ENCODE results near the gene NUP88.
"Not testable (repeated sequence)": the region's sequence is repeated elsewhere in the genome, so short reads cannot be mapped to it uniquely, and the experiment has no call there.

Gene NUP88

DNA sequence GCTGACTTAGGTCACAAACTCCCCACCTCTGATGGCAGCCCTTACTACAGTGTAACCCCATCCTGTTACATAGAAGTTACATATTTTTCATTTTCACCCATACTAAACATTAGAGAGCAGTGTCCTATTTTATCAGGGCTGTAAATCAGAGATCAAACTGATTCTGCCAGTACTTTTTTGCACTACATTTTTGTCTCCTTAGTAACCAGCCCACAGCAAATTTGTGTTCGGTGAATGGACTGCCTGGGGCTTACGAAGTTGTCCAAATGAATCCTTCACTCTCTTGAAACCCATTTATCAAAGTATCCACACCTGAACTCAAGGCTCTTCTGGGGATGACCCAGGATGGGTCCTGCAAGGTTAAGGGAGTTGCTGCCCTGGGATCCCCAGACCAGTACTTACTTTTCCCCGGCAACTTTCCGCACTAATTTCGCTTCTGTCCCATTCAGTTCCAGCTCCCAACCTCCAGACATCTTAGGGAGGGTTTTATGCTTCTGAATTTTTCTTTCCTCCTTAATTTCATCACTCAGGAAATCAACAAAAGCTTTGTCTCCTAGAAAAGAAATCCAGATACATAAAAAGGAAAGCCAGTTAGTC is 18.4 kb upstream of the NUP88 start:
- Histone ChIP-seq H3K4me1 (ENCODE audit: control insufficient read depth, insufficient read depth, low read length) (no peaks in the 10 kb centered on the region; the same call in 1 of the 2 replicates), H3K27ac (ENCODE audit: low read depth, low read length) (no peak overlapping the region), H3K27me3 (ENCODE audit: control insufficient read depth, insufficient read depth, low read length) (no peaks in the 10 kb centered on the region), H3K9me3 (ENCODE audit: control insufficient read depth, insufficient read depth, low read length) (no peaks in the 10 kb centered on the region), H3K9ac (ENCODE audit: low read depth, low read length) (peak overlapping the region; percentile 91), H3K36me3 (ENCODE audit: control insufficient read depth, insufficient read depth, low read length) (peaks cover 66% of the 10 kb centered on the region), H3K4me3 (ENCODE audit: low read depth, low read length) (peak overlapping the region; percentile 98)

DNA sequence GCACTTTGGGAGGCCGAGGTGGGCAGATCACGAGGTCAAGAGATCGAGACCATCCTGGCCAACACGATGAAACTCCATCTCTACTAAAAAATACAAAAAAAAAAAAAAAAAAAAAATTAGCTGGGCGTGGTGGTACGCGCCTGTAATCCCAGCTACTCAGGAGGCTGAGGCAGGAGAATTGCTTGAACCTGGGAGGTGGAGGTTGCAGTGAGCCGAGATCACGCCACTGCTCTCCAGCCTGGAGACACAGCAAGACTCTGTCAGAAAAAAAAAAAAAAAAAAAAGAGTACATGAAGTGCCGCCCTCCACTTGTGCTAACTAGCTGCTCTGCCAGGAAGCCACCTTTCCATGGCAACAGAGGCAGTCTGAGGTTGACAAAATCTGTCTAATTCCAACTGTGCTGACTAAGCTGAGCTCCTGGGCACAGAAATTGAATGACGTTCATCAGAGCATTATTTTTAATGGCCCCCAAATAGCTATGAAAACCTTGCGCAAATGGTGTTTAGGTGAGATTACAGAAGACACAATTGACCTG is 16.4 kb upstream of the NUP88 start:
- H3K9ac ChIP-seq (ENCODE audit: low read depth, low read length); H3K27ac ChIP-seq (ENCODE audit: low read depth, low read length); H3K4me1 ChIP-seq (ENCODE audit: control insufficient read depth, insufficient read depth, low read length); H3K4me3 ChIP-seq (ENCODE audit: low read depth, low read length); H3K27me3 ChIP-seq (ENCODE audit: control insufficient read depth, insufficient read depth, low read length); H3K9me3 ChIP-seq (ENCODE audit: control insufficient read depth, insufficient read depth, low read length): not testable (repeated sequence)
- peaks cover 69% of the 10 kb centered on the region for H3K36me3 ChIP-seq (ENCODE audit: control insufficient read depth, insufficient read depth, low read length)

DNA sequence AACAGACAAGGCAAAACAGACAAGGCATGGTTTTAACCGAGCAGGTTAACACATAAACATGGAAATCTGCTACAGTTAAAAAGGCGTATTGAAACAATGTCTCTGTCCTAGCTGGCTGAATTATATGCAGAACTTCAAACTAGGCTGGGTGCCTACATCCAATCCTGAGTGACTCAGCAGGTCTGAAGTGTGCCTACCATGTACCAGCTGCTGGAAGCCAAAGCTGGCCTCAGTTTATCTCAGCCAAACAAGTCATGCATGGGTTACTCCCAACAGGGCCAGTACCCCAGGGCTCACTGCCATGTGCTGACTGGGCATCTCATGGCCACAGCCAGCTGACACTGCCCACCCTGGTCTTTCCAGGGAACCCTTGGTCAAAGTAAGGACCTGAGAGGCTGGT is 15.5 kb upstream of the NUP88 start:
- no peaks in the 10 kb centered on the region; the same call in 1 of the 2 replicates for H3K4me1 ChIP-seq (ENCODE audit: control insufficient read depth, insufficient read depth, low read length)
- peaks cover 76% of the 10 kb centered on the region for H3K36me3 ChIP-seq (ENCODE audit: control insufficient read depth, insufficient read depth, low read length)
- no peak overlapping the region for H3K9ac ChIP-seq (ENCODE audit: low read depth, low read length)
- H3K9me3 ChIP-seq (ENCODE audit: control insufficient read depth, insufficient read depth, low read length) = no peaks in the 10 kb centered on the region
- H3K27ac ChIP-seq (ENCODE audit: low read depth, low read length) = no peak overlapping the region
- no peak overlapping the region for H3K4me3 ChIP-seq (ENCODE audit: low read depth, low read length)
- H3K27me3 ChIP-seq (ENCODE audit: control insufficient read depth, insufficient read depth, low read length) = no peaks in the 10 kb centered on the region

DNA sequence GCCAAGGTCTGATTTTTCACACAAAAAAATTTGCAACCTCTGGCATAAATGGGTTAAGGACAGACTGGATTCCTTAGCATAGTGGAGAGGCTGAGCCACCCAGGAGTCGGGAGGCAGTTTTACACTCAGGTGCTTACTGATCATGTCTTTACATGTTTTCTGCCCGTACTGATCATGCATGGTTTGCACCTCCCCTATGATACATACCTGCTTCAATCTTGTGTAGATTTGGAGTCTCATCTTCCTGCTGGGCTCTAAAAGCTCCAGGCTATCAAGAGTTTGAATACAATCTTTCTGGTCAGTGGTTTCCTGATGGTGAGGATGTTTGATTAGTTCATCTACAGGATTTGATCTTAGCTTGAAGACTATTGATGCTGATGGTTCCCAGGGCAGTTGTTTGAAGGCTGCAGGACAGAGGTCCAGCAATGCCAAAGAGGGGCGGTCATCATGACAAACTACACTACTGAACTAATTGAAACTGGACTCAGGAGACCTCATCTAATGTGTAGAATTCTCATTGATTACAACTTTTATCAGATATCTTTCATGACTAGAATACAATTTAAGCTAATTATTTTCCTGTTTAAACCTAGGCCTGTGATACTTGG is 12.6 kb upstream of the NUP88 start:
- Histone ChIP-seq H3K4me3 (ENCODE audit: low read depth, low read length) (no peak overlapping the region), H3K4me1 (ENCODE audit: control insufficient read depth, insufficient read depth, low read length) (no peaks in the 10 kb centered on the region), H3K36me3 (ENCODE audit: control insufficient read depth, insufficient read depth, low read length) (peaks cover 92% of the 10 kb centered on the region), H3K27ac (ENCODE audit: low read depth, low read length) (peak overlapping the region; percentile 21), H3K9ac (ENCODE audit: low read depth, low read length) (no peak overlapping the region), H3K9me3 (ENCODE audit: control insufficient read depth, insufficient read depth, low read length) (no peaks in the 10 kb centered on the region), H3K27me3 (ENCODE audit: control insufficient read depth, insufficient read depth, low read length) (no peaks in the 10 kb centered on the region)

DNA sequence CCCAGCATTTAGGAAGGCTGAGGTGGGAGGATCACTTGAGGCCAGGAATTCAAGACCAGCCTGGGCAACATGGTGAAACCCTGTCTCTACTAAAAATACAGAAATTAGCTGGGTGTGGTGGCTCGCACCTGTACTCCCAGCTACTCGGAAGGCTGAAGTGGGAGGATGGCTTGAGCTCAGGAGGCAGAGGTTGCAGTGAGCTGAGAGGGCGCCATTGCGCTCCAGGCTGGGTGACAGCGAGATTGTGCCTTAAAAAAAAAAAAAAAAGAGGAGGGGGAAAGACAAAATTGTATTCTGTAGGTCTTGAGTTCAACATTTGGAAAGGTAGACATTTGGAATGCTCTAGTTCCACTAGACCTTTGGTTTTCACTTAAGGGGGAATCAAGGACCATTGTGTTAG is 11.8 kb upstream of the NUP88 start:
- H3K27ac ChIP-seq (ENCODE audit: low read depth, low read length) = not testable (repeated sequence)
- H3K36me3 ChIP-seq (ENCODE audit: control insufficient read depth, insufficient read depth, low read length) = peaks cover 91% of the 10 kb centered on the region

DNA sequence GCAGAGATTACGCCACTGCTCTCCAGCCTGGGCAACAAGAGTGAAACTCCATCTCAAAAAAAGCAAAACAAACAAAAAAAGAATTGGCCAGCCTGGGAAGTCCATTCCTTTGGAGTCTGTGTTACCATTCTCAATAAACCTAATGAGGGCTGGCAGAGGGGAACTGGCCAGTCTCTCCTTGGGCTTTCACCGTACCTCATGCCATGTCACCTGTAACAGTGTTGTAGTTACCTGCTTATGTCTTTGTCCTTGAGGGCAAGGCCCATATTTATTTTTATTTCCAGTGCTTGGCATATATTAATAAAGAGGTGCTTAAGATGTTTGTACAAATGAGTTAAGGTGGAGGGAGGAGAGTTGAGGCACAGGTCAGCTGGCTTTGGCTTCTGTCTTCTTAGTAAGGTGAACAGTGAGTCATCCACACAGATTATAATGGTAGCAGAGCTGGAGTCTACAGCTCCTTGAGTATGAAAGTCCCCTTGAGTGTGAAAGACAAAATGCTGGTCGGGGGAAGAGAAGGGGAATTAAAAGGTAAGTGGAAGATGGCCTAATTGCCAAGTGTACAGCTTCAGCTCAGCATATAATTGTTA is 11.0 kb upstream of the NUP88 start:
- no peak overlapping the region for H3K9ac ChIP-seq (ENCODE audit: low read depth, low read length)
- peaks cover 93% of the 10 kb centered on the region for H3K36me3 ChIP-seq (ENCODE audit: control insufficient read depth, insufficient read depth, low read length)
- H3K27ac ChIP-seq (ENCODE audit: low read depth, low read length) = no peak overlapping the region
- no peaks in the 10 kb centered on the region for H3K9me3 ChIP-seq (ENCODE audit: control insufficient read depth, insufficient read depth, low read length)
- H3K4me1 ChIP-seq (ENCODE audit: control insufficient read depth, insufficient read depth, low read length) = no peaks in the 10 kb centered on the region
- no peak overlapping the region for H3K4me3 ChIP-seq (ENCODE audit: low read depth, low read length)
- no peaks in the 10 kb centered on the region for H3K27me3 ChIP-seq (ENCODE audit: control insufficient read depth, insufficient read depth, low read length)

More for the DNA sequence above, 11.8 kb upstream of the NUP88 start:
- not testable (repeated sequence) for H3K9me3 ChIP-seq (ENCODE audit: control insufficient read depth, insufficient read depth, low read length); H3K4me1 ChIP-seq (ENCODE audit: control insufficient read depth, insufficient read depth, low read length); H3K9ac ChIP-seq (ENCODE audit: low read depth, low read length); H3K27me3 ChIP-seq (ENCODE audit: control insufficient read depth, insufficient read depth, low read length); H3K4me3 ChIP-seq (ENCODE audit: low read depth, low read length)

DNA sequence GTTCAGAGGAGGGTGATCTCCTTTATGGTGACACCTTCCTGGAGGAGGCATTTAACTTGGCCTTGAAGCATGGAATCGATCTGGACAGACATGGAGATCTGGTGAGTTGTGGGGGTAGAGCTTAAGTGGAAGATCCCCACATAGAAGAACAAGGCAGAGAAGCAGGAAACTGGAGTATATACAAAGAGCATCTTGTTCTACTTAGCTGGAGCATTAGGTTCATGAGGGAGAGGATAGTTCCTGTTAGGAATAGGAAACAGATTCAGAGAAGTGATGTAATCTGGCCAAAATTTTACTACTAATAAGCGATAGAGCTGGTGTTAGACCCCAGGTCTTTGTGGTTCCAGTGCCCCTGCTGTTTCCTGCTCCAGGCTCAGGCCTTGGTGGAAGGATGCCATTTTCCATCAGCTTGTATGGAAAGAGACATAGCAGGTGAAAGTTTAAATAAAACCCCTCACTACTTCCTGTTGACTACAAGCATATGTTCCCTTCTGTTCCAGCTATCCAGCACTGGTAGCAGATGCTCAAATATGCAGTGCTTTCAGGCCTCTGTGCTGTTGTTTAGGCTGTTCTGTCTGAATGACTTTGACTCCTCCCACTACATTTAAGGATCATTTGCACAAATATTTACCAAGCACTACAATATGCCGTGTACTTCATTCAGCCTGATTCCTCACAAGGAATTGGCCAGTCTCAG is 9.9 kb upstream of the NUP88 start:
- no peak overlapping the region for H3K27ac ChIP-seq (ENCODE audit: low read depth, low read length)
- H3K4me1 ChIP-seq (ENCODE audit: control insufficient read depth, insufficient read depth, low read length) = no peaks in the 10 kb centered on the region
- no peak overlapping the region for H3K9ac ChIP-seq (ENCODE audit: low read depth, low read length)
- H3K36me3 ChIP-seq (ENCODE audit: control insufficient read depth, insufficient read depth, low read length) = peaks cover 95% of the 10 kb centered on the region
- no peaks in the 10 kb centered on the region for H3K27me3 ChIP-seq (ENCODE audit: control insufficient read depth, insufficient read depth, low read length)
- no peak overlapping the region for H3K4me3 ChIP-seq (ENCODE audit: low read depth, low read length)
- no peaks in the 10 kb centered on the region for H3K9me3 ChIP-seq (ENCODE audit: control insufficient read depth, insufficient read depth, low read length)

DNA sequence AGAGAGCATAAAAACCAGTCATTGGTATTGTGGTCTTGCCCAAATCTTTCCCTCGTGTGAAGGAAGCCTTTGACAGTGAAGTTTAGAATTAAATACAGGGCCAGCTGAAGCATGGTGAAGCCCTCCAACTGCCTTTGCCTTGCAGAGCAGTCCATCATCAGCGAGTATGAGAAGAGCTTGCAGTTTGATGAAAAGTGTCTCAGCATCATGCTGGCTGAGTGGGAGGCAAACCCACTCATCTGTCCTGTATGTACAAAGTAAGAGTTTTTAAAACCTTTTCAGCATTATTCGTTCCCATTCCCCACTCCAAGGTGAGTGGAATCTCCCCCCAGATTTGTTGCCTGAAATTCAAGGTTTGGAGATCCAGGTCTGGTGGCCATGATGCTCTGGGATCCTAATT is 6.4 kb upstream of the NUP88 start:
- no peak overlapping the region for H3K4me3 ChIP-seq (ENCODE audit: low read depth, low read length)
- H3K4me1 ChIP-seq (ENCODE audit: control insufficient read depth, insufficient read depth, low read length) = no peaks in the 10 kb centered on the region
- H3K9ac ChIP-seq (ENCODE audit: low read depth, low read length) = no peak overlapping the region

DNA sequence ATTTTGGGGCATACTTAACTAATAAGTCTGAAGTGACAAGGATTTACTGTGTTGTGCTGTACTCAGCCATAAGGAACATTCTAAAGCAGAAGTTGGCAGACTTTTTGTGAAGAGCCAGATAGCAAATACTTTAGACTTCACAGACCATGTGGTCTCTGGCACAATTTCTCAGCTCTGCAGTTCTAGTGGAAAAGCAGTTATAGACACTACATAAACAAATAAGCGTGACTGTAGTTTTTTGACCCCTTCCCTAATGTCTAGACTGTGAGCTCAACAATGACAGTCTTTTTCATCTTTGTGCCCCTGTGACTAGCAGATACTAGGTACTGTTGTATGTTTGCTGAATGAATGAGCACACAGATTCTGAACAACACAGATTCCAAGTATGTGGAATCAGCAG is 5.4 kb upstream of the NUP88 start:
- Histone ChIP-seq H3K4me3 (ENCODE audit: low read depth, low read length) (no peak overlapping the region), H3K4me1 (ENCODE audit: control insufficient read depth, insufficient read depth, low read length) (no peaks in the 10 kb centered on the region), H3K27ac (ENCODE audit: low read depth, low read length) (no peak overlapping the region), H3K9ac (ENCODE audit: low read depth, low read length) (no peak overlapping the region), H3K9me3 (ENCODE audit: control insufficient read depth, insufficient read depth, low read length) (no peaks in the 10 kb centered on the region), H3K27me3 (ENCODE audit: control insufficient read depth, insufficient read depth, low read length) (no peaks in the 10 kb centered on the region), H3K36me3 (ENCODE audit: control insufficient read depth, insufficient read depth, low read length) (peaks cover 88% of the 10 kb centered on the region)

More for the DNA sequence above, 6.4 kb upstream of the NUP88 start:
- Histone ChIP-seq H3K36me3 (ENCODE audit: control insufficient read depth, insufficient read depth, low read length) (peaks cover 94% of the 10 kb centered on the region), H3K27ac (ENCODE audit: low read depth, low read length) (no peak overlapping the region), H3K27me3 (ENCODE audit: control insufficient read depth, insufficient read depth, low read length) (no peaks in the 10 kb centered on the region), H3K9me3 (ENCODE audit: control insufficient read depth, insufficient read depth, low read length) (no peaks in the 10 kb centered on the region)

DNA sequence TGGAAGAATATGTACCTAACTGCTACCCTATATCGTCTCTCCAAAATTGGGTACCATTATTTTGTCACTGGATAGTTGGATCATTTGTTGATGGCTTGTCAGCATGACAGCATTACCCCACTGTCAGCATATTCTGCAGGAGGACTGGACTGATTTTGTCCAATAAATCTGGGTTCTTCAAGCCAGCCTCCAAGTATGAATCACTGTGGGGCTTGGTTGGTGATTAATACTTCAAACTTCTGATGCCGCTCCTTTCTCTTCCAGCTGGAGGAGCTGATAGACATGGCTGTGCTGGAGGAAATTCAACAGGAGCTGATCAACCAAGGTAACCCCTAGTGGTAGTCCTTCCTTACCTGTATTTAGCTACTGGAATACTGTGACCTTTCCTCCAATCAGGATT is 3.0 kb upstream of the NUP88 start:
- no peaks in the 10 kb centered on the region for H3K27me3 ChIP-seq (ENCODE audit: control insufficient read depth, insufficient read depth, low read length)
- H3K4me3 ChIP-seq (ENCODE audit: low read depth, low read length) = no peak overlapping the region
- H3K4me1 ChIP-seq (ENCODE audit: control insufficient read depth, insufficient read depth, low read length) = no peaks in the 10 kb centered on the region
- peaks cover 66% of the 10 kb centered on the region for H3K36me3 ChIP-seq (ENCODE audit: control insufficient read depth, insufficient read depth, low read length)
- H3K9ac ChIP-seq (ENCODE audit: low read depth, low read length) = no peak overlapping the region
- no peaks in the 10 kb centered on the region for H3K9me3 ChIP-seq (ENCODE audit: control insufficient read depth, insufficient read depth, low read length)
- H3K27ac ChIP-seq (ENCODE audit: low read depth, low read length) = no peak overlapping the region
